IMR-90 (cell line): Measurements from ENCODE around the gene BTBD3. TPM values are rescaled to one million over a fixed set of nuclear protein-coding genes. Genes with fewer than 3 reads are reported as not detected.

Source experiments
- ATAC-seq: fragments of 200-7000 bp; cut with Tn5 transposase; 2 replicates; pipeline ENCODE4 v1.9.1; 2020; ENCODE audit warnings: low read depth, mild to moderate bottlenecking, moderate library complexity
- BruUV-seq: library from RNA; stranded (reverse); fragments of 400-500 nt; replicated peaks from 2 replicates; lab custom pipeline; 2021; lab: Mats Ljungman, UMichigan
- CTCF ChIA-PET: fragments of 300-600 bp; formaldehyde crosslinking; extraction: SDS; loops from one replicate; lab custom pipeline; 2021; ENCODE audit warnings: antibody characterized with exemption; lab: Yijun Ruan, JAX
- POLR2A ChIA-PET: fragments of 300-600 bp; sonication (Branson Sonifier 250); formaldehyde crosslinking; loops from one replicate; lab custom pipeline; 2022; ENCODE audit warnings: antibody characterized with exemption; ENCODE audit not compliant: unreplicated experiment; lab: Charles Lee
- DNase-seq: peaks from one replicate; pipeline ENCODE4 v3.0.0; 2013
- H2AFZ ChIP-seq: replicated peaks from 2 replicates; pipeline ENCODE3; 2013; ENCODE audit warnings: low read length, mild to moderate bottlenecking; ENCODE audit not compliant: poor library complexity
- H2AK5ac ChIP-seq: 2 replicates; pipeline ENCODE4 v1.6.1; 2013; ENCODE audit warnings: low read depth, low read length, inconsistent platforms
- H2AK9ac ChIP-seq: replicated peaks from 2 replicates; pipeline ENCODE3; 2013; ENCODE audit warnings: mild to moderate bottlenecking, low read depth, low read length, moderate library complexity; ENCODE audit not compliant: poor library complexity
- H2BK120ac ChIP-seq: 2 replicates; pipeline ENCODE4 v1.6.1; 2013; ENCODE audit warnings: low read depth, low read length, inconsistent platforms
- H2BK15ac ChIP-seq: 3 replicates; pipeline ENCODE4 v1.6.1; 2013; ENCODE audit warnings: low read depth, low read length, inconsistent platforms
- H2BK20ac ChIP-seq: 2 replicates; pipeline ENCODE4 v1.6.1; 2013; ENCODE audit warnings: low read depth, mild to moderate bottlenecking, inconsistent platforms, low read length, moderate library complexity
- H2BK5ac ChIP-seq: 2 replicates; pipeline ENCODE4 v1.6.1; 2013; ENCODE audit warnings: mild to moderate bottlenecking, low read depth, low read length, inconsistent platforms; ENCODE audit not compliant: poor library complexity, severe bottlenecking
- H3K14ac ChIP-seq: replicated peaks from 2 replicates; pipeline ENCODE4 v1.6.1; 2013; ENCODE audit warnings: low read depth, low read length, inconsistent platforms
- H3K18ac ChIP-seq: 2 replicates; pipeline ENCODE4 v1.6.1; 2013; ENCODE audit warnings: low read depth, low read length, control low read depth
- H3K23ac ChIP-seq: 2 replicates; pipeline ENCODE4 v1.6.1; 2013; ENCODE audit warnings: low read depth, low read length, inconsistent platforms
- H3K27ac ChIP-seq: 2 replicates; pipeline ENCODE4 v1.5.1; 2013; ENCODE audit warnings: mild to moderate bottlenecking, control low read depth, low read length; ENCODE audit not compliant: insufficient read depth
- H3K27me3 ChIP-seq: 2 replicates; pipeline ENCODE4 v1.6.1; 2013; ENCODE audit warnings: low read length; ENCODE audit not compliant: control insufficient read depth, insufficient read depth
- H3K36me3 ChIP-seq: 2 replicates; pipeline ENCODE4 v1.6.1; 2013; ENCODE audit warnings: low read length, mixed read lengths; ENCODE audit not compliant: control insufficient read depth, insufficient read depth
- H3K4ac ChIP-seq: 2 replicates; pipeline ENCODE4 v1.6.1; 2013; ENCODE audit warnings: low read depth, low read length, inconsistent platforms
- H3K4me1 ChIP-seq: 2 replicates; pipeline ENCODE4 v1.6.1; 2013; ENCODE audit warnings: low read length, mixed read lengths; ENCODE audit not compliant: control insufficient read depth, insufficient read depth
- H3K4me2 ChIP-seq: 2 replicates; pipeline ENCODE4 v1.6.1; 2013; ENCODE audit warnings: low read depth, mild to moderate bottlenecking, control low read depth, low read length, moderate library complexity
- H3K4me3 ChIP-seq: 2 replicates; pipeline ENCODE4 v1.5.1; 2013; ENCODE audit warnings: low read depth, mild to moderate bottlenecking, control low read depth, low read length, moderate library complexity; ENCODE audit not compliant: insufficient read depth
- H3K56ac ChIP-seq: 2 replicates; pipeline ENCODE4 v1.6.1; 2013; ENCODE audit warnings: low read length, inconsistent platforms; ENCODE audit not compliant: insufficient read depth; ENCODE audit errors: extremely low read depth
- H3K79me1 ChIP-seq, 2 experiments: 2 replicates each; pipeline ENCODE4 v1.6.1; 2013; ENCODE audit warnings: low read length in 2 of 2, inconsistent platforms in 1 of 2, low read depth in 1 of 2
- H3K9ac ChIP-seq: 2 replicates; pipeline ENCODE4 v1.6.1; 2013; ENCODE audit warnings: low read depth, low read length, control low read depth
- H3K9me1 ChIP-seq: 2 replicates; pipeline ENCODE4 v1.6.1; 2013; ENCODE audit warnings: low read length, inconsistent platforms; ENCODE audit not compliant: insufficient read depth
- H3K9me3 ChIP-seq: 2 replicates; pipeline ENCODE4 v1.6.1; 2013; ENCODE audit warnings: low read length; ENCODE audit not compliant: control insufficient read depth, insufficient read depth
- H4K20me1 ChIP-seq: 2 replicates; pipeline ENCODE4 v1.6.1; 2013; ENCODE audit warnings: low read length, inconsistent platforms; ENCODE audit not compliant: insufficient read depth
- H4K5ac ChIP-seq: 2 replicates; pipeline ENCODE4 v1.6.1; 2013; ENCODE audit warnings: mild to moderate bottlenecking, low read depth, low read length, control low read depth
- H4K8ac ChIP-seq, 2 experiments: 2 replicates each; pipeline ENCODE4 v1.6.1; 2013; ENCODE audit warnings: low read depth in 2 of 2, low read length in 2 of 2, control low read depth in 1 of 2, inconsistent platforms in 1 of 2
- H4K91ac ChIP-seq: 2 replicates; pipeline ENCODE4 v1.6.1; 2013; ENCODE audit warnings: low read depth, low read length, inconsistent platforms; ENCODE audit not compliant: insufficient read depth
- BHLHE40 ChIP-seq: fragments of 150-350 bp; IDR thresholded peaks from 2 replicates; pipeline ENCODE4 v1.6.1; 2016; ENCODE audit warnings: mild to moderate bottlenecking, low read depth, low read length
- CEBPB ChIP-seq: IDR thresholded peaks from 2 replicates; pipeline ENCODE4 v1.6.1; 2012; ENCODE audit warnings: low read depth, low read length, improper control_type of control experiment
- CHD1 ChIP-seq: IDR thresholded peaks from 2 replicates; pipeline ENCODE4 v1.6.1; 2012; ENCODE audit warnings: low read depth, low read length, improper control_type of control experiment
- RAD21 ChIP-seq: IDR thresholded peaks from 2 replicates; pipeline ENCODE4 v1.6.1; 2012; ENCODE audit warnings: low read length, improper control_type of control experiment
- WGBS, 2 experiments: methylation state at CpG; one replicate each; pipeline versions ENCODE4 v1.1.5 to v1.1.7; 2013; ENCODE audit warnings: missing lambda C conversion rate in 2 of 2; ENCODE audit not compliant: insufficient read length in 1 of 2; ENCODE audit errors: extremely low coverage in 2 of 2; 5-methylcytosine and 5-hydroxymethylcytosine counted together
- dilution Hi-C: fragments of 300-500 bp; cut with HindIII; formaldehyde crosslinking; loops from one replicate; pipeline ENCODE4 v1.14.3; 2018; ENCODE audit warnings: low sequenced_read_pairs; ENCODE audit not compliant: unreplicated experiment
- in situ Hi-C: fragments of 300-500 bp; cut with MboI; formaldehyde crosslinking; loops from 3 replicates; pipeline ENCODE4 v1.14.3; 2019; ENCODE audit warnings: low sequenced_read_pairs, inconsistent platforms, mixed read lengths
- intact Hi-C: fragments of 100-400 bp; cut with micrococcal nuclease; formaldehyde crosslinking; loops from 2 replicates; pipeline ENCODE4 v1.10.0; 2022
- polyA plus RNA-seq, 3 experiments: library from polyadenylated mRNA; depleted of rRNA; stranded (reverse); fragments of >200 nt; gene quantifications; 2 replicates each; pipeline ENCODE4 v1.2.3, GENCODE V29; 2012; ENCODE audit warnings: low replicate concordance in 1 of 3
- total RNA-seq: library from RNA; depleted of rRNA; stranded (reverse); fragments of >200 nt; gene quantifications from 2 replicates; pipeline ENCODE4 v1.2.3, GENCODE V29; 2012
- TF ChIP-seq, protein P1 (sequence below): fragments of 150-350 bp; IDR thresholded peaks from 2 replicates; pipeline ENCODE4 v1.6.1; 2017; ENCODE audit warnings: mild to moderate bottlenecking, antibody characterized with exemption, low read length, low read depth

The BTBD3 gene
- total and polyA plus RNA-seq, 2 of the 4 experiments (the other 2 are of a cell fraction) = 22.7 to 44.6 TPM

DNA sequence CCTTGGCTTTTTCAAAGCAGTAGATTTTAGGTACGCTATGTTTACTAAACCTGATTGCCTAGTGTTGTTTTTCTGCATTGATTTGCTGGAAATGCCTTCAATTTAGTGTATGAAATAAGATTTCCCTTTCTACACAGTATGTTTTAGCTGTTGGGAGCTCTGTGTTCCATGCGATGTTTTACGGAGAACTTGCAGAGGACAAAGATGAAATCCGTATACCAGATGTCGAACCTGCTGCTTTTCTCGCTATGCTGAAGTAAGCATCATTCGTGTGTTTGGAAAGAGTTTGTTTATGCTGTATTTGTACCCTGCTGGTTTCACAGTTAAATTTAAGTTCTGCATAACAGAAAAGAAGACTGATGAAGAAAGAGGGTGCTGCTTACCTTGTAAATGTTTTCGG is 1.9 kb downstream of the BTBD3 start:
- ATAC-seq = no peak
- Histone ChIP-seq H3K9me3 (no peaks in the 10 kb centered on the region), H4K5ac (no peak overlapping the region), H2AK9ac (no peak overlapping the region), H3K4me2 (peak overlapping the region; percentile 36), H2BK15ac (no peak overlapping the region), H3K9ac (no peak overlapping the region), H3K27ac (no peak overlapping the region), H2BK20ac (no peak overlapping the region), H2BK120ac (no peak overlapping the region), H2AFZ (no peak overlapping the region), H2BK5ac (no peak overlapping the region), H4K8ac (no peak overlapping the region), H3K18ac (no peak overlapping the region), H3K9me1 (peaks cover 9% of the 10 kb centered on the region; the same call in 1 of the 2 replicates), H4K20me1 (peaks cover 5% of the 10 kb centered on the region; the same call in 1 of the 2 replicates), H4K91ac (no peak overlapping the region), H3K23ac (no peak overlapping the region), H3K56ac (no peak overlapping the region), H3K4me1 (peaks cover 8% of the 10 kb centered on the region), H2AK5ac (no peak overlapping the region), H3K79me1 (peaks cover 24 to 54% of the 10 kb centered on the region in 2 experiments; a peak in 3 of 4 replicates), H3K27me3 (no peaks in the 10 kb centered on the region), H3K36me3 (peaks cover 14% of the 10 kb centered on the region), H3K4me3 (peak overlapping the region; percentile 11; the same call in 1 of the 2 replicates), H3K4ac (no peak overlapping the region), H3K14ac (no peak overlapping the region)
- no TSS peak for BruUV-seq
- WGBS, 2 experiments = 73% methylated on average over 3 of the region's 8 CpGs; no CpG with 5 or more reads in 1 of the 2 experiments
- intact Hi-C loops (loop anchor here (2.0 to 5.0 kb wide), 2 partner anchors 202 to 243 kb away; no protein-coding TSS in a partner anchor), dilution Hi-C loops (no loop called here), in situ Hi-C loops (no loop called here)
- CTCF ChIA-PET = no interaction called here
- TF ChIP-seq, protein P1, sequence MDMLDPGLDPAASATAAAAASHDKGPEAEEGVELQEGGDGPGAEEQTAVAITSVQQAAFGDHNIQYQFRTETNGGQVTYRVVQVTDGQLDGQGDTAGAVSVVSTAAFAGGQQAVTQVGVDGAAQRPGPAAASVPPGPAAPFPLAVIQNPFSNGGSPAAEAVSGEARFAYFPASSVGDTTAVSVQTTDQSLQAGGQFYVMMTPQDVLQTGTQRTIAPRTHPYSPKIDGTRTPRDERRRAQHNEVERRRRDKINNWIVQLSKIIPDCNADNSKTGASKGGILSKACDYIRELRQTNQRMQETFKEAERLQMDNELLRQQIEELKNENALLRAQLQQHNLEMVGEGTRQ = no peak
- no peak for TF ChIP-seq CEBPB
- TF ChIP-seq CHD1 = no peak
- no peak for TF ChIP-seq RAD21
- TF ChIP-seq BHLHE40 = no peak
- POLR2A ChIA-PET = interaction anchor here (0.6 kb wide), 1 partner anchor 125 kb away, joined by 4 read pairs; no protein-coding TSS in a partner anchor
- DNase-seq = no peak
